Measurements from ENCODE around the gene USP48. TPM values are rescaled to one million over a fixed set of nuclear protein-coding genes. Genes with fewer than 3 reads are reported as not detected.

The USP48 gene
- total RNA-seq, 1 experiment from 2014 or later: 84.8 TPM

DNA sequence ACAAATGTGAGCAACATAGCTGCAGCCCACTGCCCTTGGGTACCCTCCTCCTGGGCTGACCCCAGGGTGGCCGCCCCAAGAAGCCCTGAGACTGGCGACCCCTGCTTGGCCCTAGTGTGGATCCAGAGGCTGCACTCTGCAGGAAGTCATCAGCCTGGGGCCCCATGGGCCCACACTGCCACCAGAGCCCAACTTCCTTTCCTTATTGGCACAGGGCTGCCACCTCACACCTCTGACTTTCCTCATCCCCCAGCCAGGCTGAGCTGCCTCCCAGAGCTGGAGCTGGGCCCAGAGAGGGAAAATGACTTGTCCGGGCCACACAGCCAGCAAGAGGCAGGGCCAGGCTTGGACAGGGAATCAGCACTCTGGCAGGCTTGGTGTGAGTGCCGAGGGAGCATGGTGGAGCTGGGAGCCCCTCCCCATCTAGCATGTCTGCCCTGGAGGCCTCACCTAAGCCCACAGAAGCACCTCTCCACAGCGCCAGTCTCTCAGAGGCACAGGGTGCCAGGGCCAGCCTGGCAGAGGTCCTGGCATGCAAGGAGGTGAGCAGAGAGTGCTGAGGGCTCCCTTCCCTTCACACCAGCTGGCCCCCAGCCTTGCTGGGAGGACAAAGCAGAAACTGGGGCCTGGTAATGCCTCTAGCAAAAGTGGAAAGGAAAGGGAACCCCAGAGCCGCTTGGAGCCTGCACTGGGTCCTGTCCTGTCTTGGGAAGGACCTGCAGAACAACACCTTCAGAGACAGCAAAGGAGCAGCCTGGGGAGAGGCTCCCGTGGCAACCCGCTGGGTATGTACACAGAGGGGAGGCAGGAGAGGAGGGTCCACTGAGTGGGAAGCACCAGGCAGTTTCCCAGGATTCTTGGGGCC lies 117.0 kb downstream of the USP48 start:
- Histone ChIP-seq H4K20me1 (ENCODE audit: control insufficient read depth, insufficient read depth, insufficient read length) (no peaks in the 10 kb centered on the region), H4K5ac (ENCODE audit: insufficient read length, low read depth, low read length) (no peak overlapping the region), H3K56ac (ENCODE audit: insufficient read length, low read depth, low read length) (no peak overlapping the region), H4K8ac (replicated peaks; ENCODE audit: insufficient read length, low read depth, low read length) (no peak overlapping the region), H3K79me2 (ENCODE audit: insufficient read depth, low read length) (no peaks in the 10 kb centered on the region), H3K27ac (ENCODE audit: insufficient read length, low read depth, low read length) (no peak overlapping the region), H3T11ph (ENCODE audit: low read length) (no peak overlapping the region), H3K18ac (ENCODE audit: insufficient read length, low read depth, low read length) (no peak overlapping the region), H3K23ac (ENCODE audit: insufficient read length, low read depth, low read length) (no peak overlapping the region), H3K27me3 (ENCODE audit: insufficient read depth, low read length) (no peaks in the 10 kb centered on the region), H2BK12ac (ENCODE audit: insufficient read length, low read depth, low read length) (no peak overlapping the region), H2BK20ac (ENCODE audit: low read depth, low read length, poor library complexity, severe bottlenecking) (no peak overlapping the region), H3K9me3 (ENCODE audit: control insufficient read depth, low read depth, low read length) (no peaks in the 10 kb centered on the region), H3K4ac (ENCODE audit: low read depth, low read length) (no peak overlapping the region), H3K23me2 (ENCODE audit: insufficient read length, low read depth, low read length, poor library complexity, severe bottlenecking) (peaks cover 14% of the 10 kb centered on the region), H3K9ac (ENCODE audit: extremely low read depth, insufficient read length, low read length) (no peak overlapping the region), H3K79me1 (ENCODE audit: insufficient read depth, low read depth, low read length, poor library complexity, severe bottlenecking) (no peaks in the 10 kb centered on the region), H2AFZ (ENCODE audit: low read length) (no peak overlapping the region), H3K14ac (ENCODE audit: insufficient read depth, low read length) (no peak overlapping the region), H2BK15ac (ENCODE audit: low read depth, low read length) (no peak overlapping the region), H2BK120ac (ENCODE audit: low read depth, low read length, poor library complexity, severe bottlenecking) (no peak overlapping the region), H4K91ac (ENCODE audit: insufficient read length, low read depth, low read length) (no peak overlapping the region), H2AK5ac (ENCODE audit: insufficient read length, low read length) (no peak overlapping the region), H3K4me2 (ENCODE audit: insufficient read depth, insufficient read length, low read length) (no peak overlapping the region), H3K4me1 (ENCODE audit: insufficient read depth, low read length) (no peaks in the 10 kb centered on the region; the same call in 1 of the 2 replicates), H2BK5ac (ENCODE audit: insufficient read length, low read length) (no peak overlapping the region)
- no CpG with 5 or more reads among the region's 8 CpGs for WGBS (ENCODE audit: extremely low coverage, insufficient read length, low lambda C conversion rate)
- DNase-seq: no peak
- TF ChIP-seq, protein P1, sequence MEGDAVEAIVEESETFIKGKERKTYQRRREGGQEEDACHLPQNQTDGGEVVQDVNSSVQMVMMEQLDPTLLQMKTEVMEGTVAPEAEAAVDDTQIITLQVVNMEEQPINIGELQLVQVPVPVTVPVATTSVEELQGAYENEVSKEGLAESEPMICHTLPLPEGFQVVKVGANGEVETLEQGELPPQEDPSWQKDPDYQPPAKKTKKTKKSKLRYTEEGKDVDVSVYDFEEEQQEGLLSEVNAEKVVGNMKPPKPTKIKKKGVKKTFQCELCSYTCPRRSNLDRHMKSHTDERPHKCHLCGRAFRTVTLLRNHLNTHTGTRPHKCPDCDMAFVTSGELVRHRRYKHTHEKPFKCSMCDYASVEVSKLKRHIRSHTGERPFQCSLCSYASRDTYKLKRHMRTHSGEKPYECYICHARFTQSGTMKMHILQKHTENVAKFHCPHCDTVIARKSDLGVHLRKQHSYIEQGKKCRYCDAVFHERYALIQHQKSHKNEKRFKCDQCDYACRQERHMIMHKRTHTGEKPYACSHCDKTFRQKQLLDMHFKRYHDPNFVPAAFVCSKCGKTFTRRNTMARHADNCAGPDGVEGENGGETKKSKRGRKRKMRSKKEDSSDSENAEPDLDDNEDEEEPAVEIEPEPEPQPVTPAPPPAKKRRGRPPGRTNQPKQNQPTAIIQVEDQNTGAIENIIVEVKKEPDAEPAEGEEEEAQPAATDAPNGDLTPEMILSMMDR (conservative IDR thresholded peaks at IDR 0.05): no peak
- no peaks in the 10 kb centered on the region for H3K9me3 Mint-ChIP-seq
- no peak overlapping the region for H3K27ac Mint-ChIP-seq
- peaks cover 22 to 39% of the 10 kb centered on the region in 2 experiments for H3K4me1 Mint-ChIP-seq
- no peak overlapping the region; a peak in 1 of 5 replicates for H3K4me3 Mint-ChIP-seq
- no peaks in the 10 kb centered on the region; a peak in 1 of 7 replicates for H3K36me3 Mint-ChIP-seq (ENCODE audit: insufficient read depth in 1 of 3, low read depth in 3 of 3)
- H3K27me3 Mint-ChIP-seq (ENCODE audit: low read depth): peaks cover 38% of the 10 kb centered on the region
